Transverse colon (tissue), 4 donors: Measurements from ENCODE around the gene COPA. TPM values are rescaled to one million over a fixed set of nuclear protein-coding genes. Genes with fewer than 3 reads are reported as not detected.

Experiments used
- DNase-seq: peaks from one replicate; pipeline ENCODE4 v3.0.0-alpha.2; 2019
- H3K27ac ChIP-seq, 4 donors: fragments of 200-600 bp; sonication (generic); 2 replicates each; pipeline ENCODE4 v1.5.1; 2016 to 2018; ENCODE audit warnings: inconsistent platforms in 4 of 4
- H3K27me3 ChIP-seq: fragments of 200-600 bp; sonication (generic); 2 replicates; pipeline ENCODE4 v1.5.1; 2017; ENCODE audit warnings: inconsistent platforms
- H3K36me3 ChIP-seq, 4 donors: fragments of 200-600 bp; sonication (generic); 2 replicates each; pipeline ENCODE4 v1.5.1; 2017 to 2019; ENCODE audit warnings: inconsistent platforms in 4 of 4
- H3K4me1 ChIP-seq, 4 donors: fragments of 200-600 bp; sonication (generic); 2 replicates each; pipeline ENCODE4 v1.5.1; 2017 to 2020; ENCODE audit warnings: inconsistent platforms in 4 of 4
- H3K4me3 ChIP-seq, 4 donors: fragments of 200-600 bp; sonication (generic); 1 replicate in 1 of 4; 2 replicates in 3 of 4; pipeline versions ENCODE4 v1.5.1 to v1.6.1; 2017 to 2019; ENCODE audit warnings: inconsistent platforms in 4 of 4
- H3K9me3 ChIP-seq, 2 donors: fragments of 200-600 bp; sonication (generic); 2 replicates each; pipeline ENCODE4 v1.5.1; 2017 to 2019; ENCODE audit warnings: inconsistent platforms in 2 of 2
- CTCF ChIP-seq, 5 experiments: fragments of 200-600 bp in 3 of 5; fragments of 450-650 bp in 2 of 5; sonication (generic) in 3 of 5; IDR thresholded peaks; 1 replicate in 2 of 5; 2 replicates in 3 of 5; pipeline ENCODE4 v1.5.1; 2016 to 2017; ENCODE audit warnings: antibody characterized with exemption in 5 of 5, inconsistent platforms in 3 of 5, mild to moderate bottlenecking in 2 of 5, moderate library complexity in 1 of 5
- EP300 ChIP-seq: sonication (generic); formaldehyde crosslinking; IDR thresholded peaks from one replicate; pipeline ENCODE4 v1.6.1; 2017; ENCODE audit warnings: antibody characterized with exemption, low read depth
- POLR2A ChIP-seq: fragments of 450-650 bp; IDR thresholded peaks from one replicate; pipeline ENCODE4 v1.6.1; 2016; ENCODE audit warnings: antibody characterized with exemption, mild to moderate bottlenecking, moderate library complexity
- POLR2AphosphoS5 ChIP-seq, 3 donors: sonication (generic); formaldehyde crosslinking; IDR thresholded peaks; one replicate each; pipeline ENCODE4 v1.6.1; 2016; ENCODE audit warnings: antibody characterized with exemption in 3 of 3
- WGBS, 2 donors: methylation state at CpG; one replicate each; pipeline ENCODE4 v1.1.5; 2018; ENCODE audit warnings: low coverage in 1 of 2; 5-methylcytosine and 5-hydroxymethylcytosine counted together
- in situ Hi-C, 4 donors: fragments of 200-750 bp; cut with MboI; loops; one replicate each; pipeline versions ENCODE4 v1.15.0 to v1.15.1; 2017; ENCODE audit warnings: low sequenced_read_pairs in 3 of 4, low pct_ligation_motif_present in 1 of 4, low pct_unique_long_range_greater_than_20kb in 1 of 4
- intact Hi-C: fragments of 100-400 bp; cut with DNase I; formaldehyde crosslinking; loops from one replicate; pipeline ENCODE4 v1.15.1; 2023; ENCODE audit warnings: low total_unique reads
- total RNA-seq, 4 donors: library from RNA; depleted of rRNA; stranded (reverse); fragments of >200 nt; gene quantifications; one replicate each; pipeline ENCODE4 v1.1.0, GENCODE V29; 2016

COPA gene
- total RNA-seq, 4 donors from 2014 or later = 98.7 to 152 (median 119) TPM

- no peak for DNase-seq
- intact Hi-C loops (no loop called here), in situ Hi-C loops (loop anchor here in 1 of 4 donors (10.0 kb wide), 1 partner anchor 63 kb away; the partner anchor contains the start of gene CASQ1)
- peaks cover 12 to 55% (median 24%) of the 10 kb centered on the region in 4 donors for H3K4me1 ChIP-seq
- H3K9me3 ChIP-seq = no peaks in the 10 kb centered on the region
- no peaks in the 10 kb centered on the region for H3K27me3 ChIP-seq
- H3K36me3 ChIP-seq = no peaks in the 10 kb centered on the region
- TF ChIP-seq CTCF (IDR thresholded peaks at IDR 0.05) = no peak
- TF ChIP-seq EP300 = no peak
- no peak for TF ChIP-seq POLR2A
- no peak for TF ChIP-seq POLR2AphosphoS5 (IDR thresholded peaks at IDR 0.05)
- H3K27ac ChIP-seq = peak overlapping the region in 2 of 4 donors; percentile 18 to 29
- whole genome bisulfite sequencing, 2 donors = 80 to 96% methylated on average over 6 of the region's 6 CpGs
- no peak overlapping the region for H3K4me3 ChIP-seq
Observed at GRCh38 chr1:160257411-160258015, 85.5 kb downstream of the COPA start.

- no peak for DNase-seq
- in situ Hi-C loops (loop anchor here in 1 of 4 donors (10.0 kb wide), 1 partner anchor 62 kb away; the partner anchor contains the start of gene CASQ1), intact Hi-C loops (no loop called here)
- H3K4me1 ChIP-seq = peaks cover 12 to 64% (median 23%) of the 10 kb centered on the region in 4 donors
- H3K4me3 ChIP-seq = no peak overlapping the region
- H3K36me3 ChIP-seq = no peaks in the 10 kb centered on the region
- H3K9me3 ChIP-seq = no peaks in the 10 kb centered on the region
- 46 to 53% methylated on average over 3 of the region's 3 CpGs for WGBS, 2 donors
- H3K27me3 ChIP-seq = no peaks in the 10 kb centered on the region
- TF ChIP-seq POLR2A = no peak
- no peak for TF ChIP-seq EP300
- no peak for TF ChIP-seq POLR2AphosphoS5 (IDR thresholded peaks at IDR 0.05)
- TF ChIP-seq CTCF (IDR thresholded peaks at IDR 0.05) = no peak
- H3K27ac ChIP-seq = peak overlapping the region in 1 of 4 donors; percentile 9
Observed at GRCh38 chr1:160256396-160257046, 86.5 kb downstream of the COPA start.

GRCh38 chr1:160255781-160256300 is 87.2 kb downstream of the COPA start:
- Histone ChIP-seq H3K27me3 (no peaks in the 10 kb centered on the region), H3K4me3 (no peak overlapping the region), H3K9me3 (no peaks in the 10 kb centered on the region), H3K36me3 (no peaks in the 10 kb centered on the region), H3K27ac (no peak overlapping the region), H3K4me1 (peaks cover 12 to 65% (median 17%) of the 10 kb centered on the region in 4 donors)
- TF ChIP-seq POLR2A = no peak
- no peak for TF ChIP-seq POLR2AphosphoS5 (IDR thresholded peaks at IDR 0.05)
- no peak for TF ChIP-seq EP300
- no peak for TF ChIP-seq CTCF (IDR thresholded peaks at IDR 0.05)
- in situ Hi-C loops = loop anchor here in 1 of 4 donors (10.0 kb wide), 1 partner anchor 61 kb away; the partner anchor contains the start of gene CASQ1
- WGBS, 2 donors = 85 to 100% methylated on average over 4 of the region's 4 CpGs
- DNase-seq = no peak
- intact Hi-C loops = no loop called here
